GM23338 (cell line): ENCODE data around the gene TMEM273. TPM values are rescaled to one million over a fixed set of nuclear protein-coding genes. Genes with fewer than 3 reads are reported as not detected.

Source experiments
- ATAC-seq: fragments of 200-7000 bp; cut with Tn5 transposase; 3 replicates; pipeline ENCODE4 v1.9.1; 2020
- DNase-seq: peaks from one replicate; pipeline ENCODE4 v3.0.0-alpha.2; 2015; ENCODE audit warnings: low spot score
- H2AFZ ChIP-seq: fragments of 200-600 bp; sonication (generic); 2 replicates; pipeline ENCODE4 v1.8.0; 2016; ENCODE audit warnings: antibody characterized with exemption, mild to moderate bottlenecking, moderate library complexity
- H3F3A ChIP-seq: fragments of 200-600 bp; sonication (generic); replicated peaks from 2 replicates; pipeline ENCODE4 v1.8.0; 2017; ENCODE audit warnings: antibody characterized with exemption, mixed run types, low read depth
- H3K27ac ChIP-seq: fragments of 200-600 bp; sonication (generic); 2 replicates; pipeline ENCODE4 v1.6.1; 2016; ENCODE audit warnings: low read depth
- H3K27me3 ChIP-seq: fragments of 200-600 bp; sonication (generic); 2 replicates; pipeline ENCODE4 v1.8.0; 2016; ENCODE audit warnings: mild to moderate bottlenecking, mixed run types, moderate library complexity; ENCODE audit not compliant: insufficient read depth
- H3K36me3 ChIP-seq: fragments of 200-600 bp; sonication (generic); 2 replicates; pipeline ENCODE4 v1.8.0; 2016; ENCODE audit warnings: mild to moderate bottlenecking; ENCODE audit not compliant: insufficient read depth
- H3K4me1 ChIP-seq: fragments of 200-600 bp; sonication (generic); 2 replicates; pipeline ENCODE4 v1.8.0; 2016; ENCODE audit warnings: mild to moderate bottlenecking, moderate library complexity; ENCODE audit not compliant: insufficient read depth
- H3K4me2 ChIP-seq: fragments of 200-600 bp; sonication (generic); 2 replicates; pipeline ENCODE4 v1.7.1; 2017; ENCODE audit warnings: mixed run types
- H3K4me3 ChIP-seq: fragments of 200-600 bp; sonication (generic); 2 replicates; pipeline ENCODE4 v1.6.1; 2016; ENCODE audit warnings: mixed run types
- H3K79me2 ChIP-seq: fragments of 200-600 bp; sonication (generic); replicated peaks from 2 replicates; pipeline ENCODE4 v1.8.0; 2017; ENCODE audit warnings: mild to moderate bottlenecking; ENCODE audit not compliant: insufficient read depth
- H3K9me2 ChIP-seq: fragments of 200-600 bp; sonication (generic); 2 replicates; pipeline ENCODE4 v1.8.0; 2017; ENCODE audit not compliant: insufficient read depth
- H4K20me1 ChIP-seq: fragments of 200-600 bp; sonication (generic); replicated peaks from 2 replicates; pipeline ENCODE4 v1.8.0; 2017; ENCODE audit warnings: mild to moderate bottlenecking; ENCODE audit not compliant: insufficient read depth
- H3K27ac Mint-ChIP-seq: 2 replicates; pipeline ENCODE4 v1.8.0; 2020; ENCODE audit warnings: inconsistent platforms, mild to moderate bottlenecking, moderate library complexity, mixed read lengths
- H3K27me3 Mint-ChIP-seq: 3 replicates; pipeline ENCODE4 v1.8.0; 2022; ENCODE audit warnings: low read depth, mild to moderate bottlenecking, moderate library complexity, mixed read lengths, inconsistent platforms; ENCODE audit not compliant: insufficient read depth, poor library complexity
- H3K36me3 Mint-ChIP-seq: 3 replicates; pipeline ENCODE4 v1.8.0; 2021; ENCODE audit warnings: low read depth, mild to moderate bottlenecking, inconsistent platforms, moderate library complexity, mixed read lengths
- H3K4me1 Mint-ChIP-seq: 3 replicates; pipeline ENCODE4 v1.8.0; 2020; ENCODE audit warnings: mild to moderate bottlenecking, inconsistent platforms, mixed read lengths
- H3K4me3 Mint-ChIP-seq: 3 replicates; pipeline ENCODE4 v1.8.0; 2021; ENCODE audit warnings: moderate library complexity, mild to moderate bottlenecking, inconsistent platforms, mixed read lengths
- H3K9me3 Mint-ChIP-seq: 3 replicates; pipeline ENCODE4 v1.8.0; 2020; ENCODE audit warnings: moderate library complexity, mild to moderate bottlenecking, inconsistent platforms, mixed read lengths
- CREB1 ChIP-seq: fragments of 250-450 bp; sonication (Bioruptor Pico); IDR thresholded peaks from 2 replicates; pipeline ENCODE4 v1.5.0; 2020; ENCODE audit warnings: low read depth, mild to moderate bottlenecking, moderate library complexity
- EZH2 ChIP-seq: fragments of 200-600 bp; sonication (generic); IDR thresholded peaks from one replicate; pipeline ENCODE4 v1.8.0; 2017; ENCODE audit warnings: antibody characterized with exemption, mild to moderate bottlenecking, low read depth; ENCODE audit not compliant: unreplicated experiment
- EZH2phosphoT487 ChIP-seq: fragments of 200-600 bp; sonication (generic); IDR thresholded peaks from one replicate; pipeline ENCODE4 v1.8.1; 2018; ENCODE audit warnings: antibody characterized with exemption; ENCODE audit not compliant: unreplicated experiment
- JUNB ChIP-seq: IDR thresholded peaks from one replicate; pipeline ENCODE4 v1.6.1; 2016; ENCODE audit warnings: antibody characterized with exemption; ENCODE audit not compliant: unreplicated experiment
- NANOG ChIP-seq: IDR thresholded peaks from 2 replicates; pipeline ENCODE4 v1.6.1; 2016; ENCODE audit warnings: antibody characterized with exemption, borderline replicate concordance
- POLR2AphosphoS5 ChIP-seq: IDR thresholded peaks from 2 replicates; pipeline ENCODE4 v1.6.1; 2016; ENCODE audit warnings: antibody characterized with exemption, low read depth
- REST ChIP-seq: IDR thresholded peaks from one replicate; pipeline ENCODE4 v1.6.1; 2018; ENCODE audit warnings: antibody characterized with exemption; ENCODE audit not compliant: unreplicated experiment
- ZNF331 ChIP-seq: fragments of 250-450 bp; sonication (Bioruptor Pico); IDR thresholded peaks from 2 replicates; pipeline ENCODE4 v1.5.0; 2020; ENCODE audit warnings: low read depth, mild to moderate bottlenecking, moderate library complexity
- ZNF462 ChIP-seq: fragments of 250-450 bp; sonication (Bioruptor Pico); IDR thresholded peaks from 2 replicates; pipeline ENCODE4 v1.5.0; 2020; ENCODE audit warnings: mild to moderate bottlenecking, moderate library complexity
- long read RNA-seq: library from polyadenylated mRNA; unstranded; transcript quantifications from one replicate; pipeline ENCODE4 v2.0.0, GENCODE V29; 2020; ENCODE audit not compliant: unreplicated experiment
- polyA plus RNA-seq: library from polyadenylated mRNA; unstranded; fragments of >200 nt; fragmentation: Nextera tagmentation; extraction: Ambion mirVana; gene quantifications from 2 replicates; pipeline ENCODE4 v1.2.1, GENCODE V29; 2016
- total RNA-seq: library from RNA; depleted of rRNA; stranded (reverse); fragments of >200 nt; shearing (Covaris generic); gene quantifications from 2 replicates; pipeline ENCODE4 v1.2.3, GENCODE V29; 2014; rRNA removed
- TF ChIP-seq, protein P1 (sequence below): IDR thresholded peaks from 2 replicates; pipeline ENCODE4 v1.6.1; 2016; ENCODE audit warnings: antibody characterized with exemption

TMEM273 gene, protein sequence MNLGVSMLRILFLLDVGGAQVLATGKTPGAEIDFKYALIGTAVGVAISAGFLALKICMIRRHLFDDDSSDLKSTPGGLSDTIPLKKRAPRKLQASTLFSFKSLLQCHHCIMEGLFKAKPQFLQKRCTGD
- not detected in 2 replicates for total RNA-seq
- not detected in 2 replicates for polyA plus RNA-seq
- long read RNA-seq: 0 reads

- Mint-ChIP-seq H3K4me1 (peaks cover 4% of the 10 kb centered on the region; the same call in 2 of the 3 replicates), H3K27ac (no peak within 1 kb of the TSS), H3K36me3 (no peaks in the 10 kb centered on the region), H3K4me3 (no peak within 1 kb of the TSS), H3K27me3 (peaks cover 3% of the 10 kb centered on the region), H3K9me3 (no peaks in the 10 kb centered on the region)
- no peaks in the 10 kb centered on the region for H3F3A ChIP-seq
- H3K79me2 ChIP-seq: no peaks in the 10 kb centered on the region
- no peaks in the 10 kb centered on the region for H3K4me1 ChIP-seq
- no peak within 1 kb of the TSS for H2AFZ ChIP-seq
- H3K36me3 ChIP-seq: no peaks in the 10 kb centered on the region
- no peaks in the 10 kb centered on the region for H3K9me2 ChIP-seq
- H4K20me1 ChIP-seq: no peaks in the 10 kb centered on the region
- H3K27me3 ChIP-seq: no peaks in the 10 kb centered on the region
- no peak within 1 kb of the TSS for H3K4me3 ChIP-seq
- DNase-seq: no peak
- TF ChIP-seq ZNF331 (CRISPR knock-in tag) (no peak), CREB1 (CRISPR knock-in tag) (no peak), POLR2AphosphoS5 (no peak), EZH2phosphoT487 (no peak), REST (no peak), EZH2 (no peak), ZNF462 (CRISPR knock-in tag) (no peak), NANOG (no peak), JUNB (no peak)
- TF ChIP-seq, protein P1, sequence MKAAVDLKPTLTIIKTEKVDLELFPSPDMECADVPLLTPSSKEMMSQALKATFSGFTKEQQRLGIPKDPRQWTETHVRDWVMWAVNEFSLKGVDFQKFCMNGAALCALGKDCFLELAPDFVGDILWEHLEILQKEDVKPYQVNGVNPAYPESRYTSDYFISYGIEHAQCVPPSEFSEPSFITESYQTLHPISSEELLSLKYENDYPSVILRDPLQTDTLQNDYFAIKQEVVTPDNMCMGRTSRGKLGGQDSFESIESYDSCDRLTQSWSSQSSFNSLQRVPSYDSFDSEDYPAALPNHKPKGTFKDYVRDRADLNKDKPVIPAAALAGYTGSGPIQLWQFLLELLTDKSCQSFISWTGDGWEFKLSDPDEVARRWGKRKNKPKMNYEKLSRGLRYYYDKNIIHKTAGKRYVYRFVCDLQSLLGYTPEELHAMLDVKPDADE: no peak
- H3K27ac ChIP-seq: no peak within 1 kb of the TSS
- no peak for ATAC-seq
- H3K4me2 ChIP-seq: no peak within 1 kb of the TSS
Measured at GRCh38 chr10:49187950-49188761, at the start of gene TMEM273. Gene TMEM273, minus strand, starts transcription at chr10:49188391. Its CDS starts 55 bp downstream, at chr10:49188336.
